IPS-NIHi7 (cell line): ENCODE measurements around the gene CARS2.
"Not testable (repeated sequence)": the region's sequence is repeated elsewhere in the genome, so short reads cannot be mapped to it uniquely, and the experiment has no call there.

Experiments used
- DNase-seq: peaks from one replicate; pipeline ENCODE4 v3.0.0; 2012; ENCODE audit warnings: mixed read lengths; ENCODE audit errors: extremely low spot score

Gene CARS2, protein sequence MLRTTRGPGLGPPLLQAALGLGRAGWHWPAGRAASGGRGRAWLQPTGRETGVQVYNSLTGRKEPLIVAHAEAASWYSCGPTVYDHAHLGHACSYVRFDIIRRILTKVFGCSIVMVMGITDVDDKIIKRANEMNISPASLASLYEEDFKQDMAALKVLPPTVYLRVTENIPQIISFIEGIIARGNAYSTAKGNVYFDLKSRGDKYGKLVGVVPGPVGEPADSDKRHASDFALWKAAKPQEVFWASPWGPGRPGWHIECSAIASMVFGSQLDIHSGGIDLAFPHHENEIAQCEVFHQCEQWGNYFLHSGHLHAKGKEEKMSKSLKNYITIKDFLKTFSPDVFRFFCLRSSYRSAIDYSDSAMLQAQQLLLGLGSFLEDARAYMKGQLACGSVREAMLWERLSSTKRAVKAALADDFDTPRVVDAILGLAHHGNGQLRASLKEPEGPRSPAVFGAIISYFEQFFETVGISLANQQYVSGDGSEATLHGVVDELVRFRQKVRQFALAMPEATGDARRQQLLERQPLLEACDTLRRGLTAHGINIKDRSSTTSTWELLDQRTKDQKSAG

DNA sequence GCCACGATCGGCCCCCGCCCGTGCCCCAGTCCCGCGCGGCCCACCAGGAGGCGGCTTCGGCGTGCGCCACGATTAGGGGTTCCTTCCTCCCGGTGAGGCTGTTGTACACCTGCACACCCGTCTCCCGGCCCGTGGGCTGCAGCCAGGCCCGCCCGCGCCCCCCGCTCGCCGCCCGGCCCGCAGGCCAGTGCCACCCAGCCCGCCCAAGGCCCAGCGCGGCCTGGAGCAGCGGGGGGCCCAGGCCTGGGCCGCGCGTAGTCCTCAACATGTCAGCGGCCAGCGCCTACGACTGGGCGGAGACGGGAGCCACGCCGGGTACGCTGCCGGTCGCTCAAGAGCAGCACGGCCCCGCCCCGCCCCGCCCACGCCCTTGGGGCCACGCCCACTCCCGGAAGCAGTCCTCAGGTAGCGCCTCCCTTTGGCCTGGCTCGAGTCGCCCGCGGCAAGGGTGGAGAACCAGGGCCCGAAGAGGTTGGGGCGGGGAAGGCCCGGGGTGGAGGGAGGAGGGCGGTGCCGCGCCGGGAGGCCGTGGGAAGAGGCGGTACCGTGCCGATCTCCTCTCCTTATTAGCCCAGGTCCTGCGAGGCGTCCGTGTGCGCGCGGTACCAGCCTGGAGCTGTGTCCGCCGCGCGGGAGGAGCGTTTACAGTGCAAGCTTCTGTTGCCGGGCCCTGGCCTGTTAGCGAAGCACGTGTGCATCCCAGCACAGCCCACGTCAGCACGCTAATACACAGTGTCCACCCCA, at the start of gene CARS2:
TSS of gene CARS2 (minus strand) at position 291 of the 744 bp plus-strand sequence. CDS start at position 268, 23 bp downstream.
- DNase-seq = peak; percentile 96

DNA sequence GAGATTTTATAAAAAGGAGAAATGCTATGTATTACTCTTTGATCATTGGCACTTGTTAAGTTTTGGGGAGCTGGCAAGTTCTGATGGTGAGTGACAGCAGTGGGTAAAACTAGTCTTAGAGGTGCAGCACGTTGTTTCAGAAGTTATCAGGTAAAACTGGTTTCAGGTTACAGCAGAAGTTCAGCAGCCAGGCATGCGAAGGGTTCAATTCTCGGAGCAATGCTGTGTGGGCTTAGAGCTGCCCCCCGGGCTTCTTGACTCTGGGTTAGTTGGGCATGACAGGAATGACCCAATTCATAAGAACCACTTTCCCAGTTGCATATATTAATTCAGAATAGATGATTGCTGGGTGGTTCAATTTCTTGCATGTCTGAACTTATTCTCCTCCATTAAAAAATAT, 42.4 kb upstream of the CARS2 start:
- DNase-seq = no peak

DNA sequence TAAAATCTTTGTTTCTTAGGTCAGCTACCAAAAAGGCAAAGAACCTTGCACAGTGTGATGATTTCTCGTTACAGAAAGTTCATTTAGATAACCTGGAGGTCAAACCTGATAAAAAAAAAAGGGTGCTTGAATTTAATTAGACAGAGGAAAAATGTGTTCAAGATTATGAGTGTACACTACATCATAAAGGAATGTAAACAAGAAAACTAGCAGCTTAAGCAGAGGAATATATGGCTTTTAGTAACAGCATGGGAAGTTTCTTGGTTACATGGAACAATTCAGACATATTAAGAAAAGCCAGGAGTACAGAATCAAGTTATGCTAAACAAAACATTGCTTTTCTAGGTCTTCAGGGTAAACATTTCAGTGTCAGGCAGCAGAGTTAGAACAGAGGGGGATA, 40.5 kb upstream of the CARS2 start:
- no peak for DNase-seq

DNA sequence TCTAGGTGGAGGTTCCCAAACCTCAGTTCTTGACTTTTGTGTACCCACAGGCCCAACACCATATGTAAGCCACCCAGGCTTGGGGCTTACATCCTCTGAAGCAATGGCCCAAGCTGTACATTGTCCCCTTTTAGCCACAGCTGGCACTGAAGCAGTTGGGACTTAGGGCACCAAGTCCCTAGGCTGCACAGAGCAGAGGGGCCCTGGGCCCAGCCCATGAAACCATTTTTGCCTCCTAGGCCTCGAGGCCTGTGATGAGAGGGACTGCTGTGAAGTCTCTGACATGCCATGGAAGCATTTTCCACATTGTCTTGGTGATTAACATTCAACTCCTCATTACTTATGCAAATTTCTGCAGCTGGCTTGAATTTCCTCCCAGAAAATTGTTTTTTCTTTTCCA, 37.8 kb upstream of the CARS2 start:
- DNase-seq = no peak

DNA sequence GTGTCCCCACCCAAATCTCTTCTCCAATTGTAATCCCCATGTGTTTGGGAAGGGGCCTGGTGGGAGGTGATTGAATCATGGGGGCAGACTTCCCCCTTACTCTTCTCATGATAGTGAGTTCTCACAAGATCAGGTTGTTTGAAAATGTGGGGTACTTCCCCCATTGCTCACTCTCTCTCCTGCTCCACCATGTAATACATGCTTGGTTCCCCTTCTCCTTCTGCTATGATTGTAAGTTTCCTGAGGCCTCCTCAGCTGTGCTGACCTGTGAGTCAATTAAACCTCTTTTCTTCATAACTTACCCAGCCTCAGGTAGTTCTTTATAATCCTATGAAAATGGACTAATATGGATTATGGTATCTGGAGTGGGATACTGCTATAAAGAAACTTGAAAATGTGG, 31.6 kb upstream of the CARS2 start:
- no peak for DNase-seq

DNA sequence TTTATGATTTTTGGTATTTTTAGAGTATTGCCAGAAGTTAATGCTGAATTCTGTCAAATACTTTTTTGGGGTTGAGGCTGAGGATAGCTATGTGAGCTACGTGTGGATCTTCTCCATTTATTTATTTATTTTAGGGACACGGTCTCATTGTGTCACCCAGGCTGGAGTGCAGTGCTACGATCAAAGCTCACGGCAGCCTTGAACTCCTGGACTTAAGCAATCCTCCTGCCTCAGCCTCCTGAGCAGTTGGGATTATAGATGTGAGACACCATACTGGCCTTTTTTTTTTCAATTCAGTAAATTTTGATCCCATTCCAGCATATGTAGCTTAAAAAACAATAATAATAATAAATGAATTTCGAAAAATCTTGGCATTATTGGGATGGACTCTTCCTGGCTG, 28.6 kb upstream of the CARS2 start:
- DNase-seq = no peak

DNA sequence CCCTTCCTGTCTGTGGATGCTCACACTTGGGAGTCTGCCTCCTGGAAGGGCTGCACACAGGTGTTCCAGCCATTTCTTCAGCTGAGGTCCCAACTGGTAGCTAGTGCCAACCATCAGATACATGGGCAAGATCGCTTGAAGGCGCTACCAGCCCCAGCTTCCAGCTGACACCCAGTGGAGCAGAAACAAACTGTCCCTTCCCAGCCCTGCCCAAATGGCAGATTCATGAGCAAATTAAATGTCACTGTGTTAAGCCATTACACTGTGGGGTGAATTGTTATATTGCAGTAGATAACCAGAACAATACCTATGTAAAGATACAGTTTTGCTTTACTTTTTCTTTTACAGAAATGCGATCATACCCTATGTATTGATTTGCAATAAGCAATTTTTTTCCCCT, 25.2 kb upstream of the CARS2 start:
- no peak for DNase-seq

DNA sequence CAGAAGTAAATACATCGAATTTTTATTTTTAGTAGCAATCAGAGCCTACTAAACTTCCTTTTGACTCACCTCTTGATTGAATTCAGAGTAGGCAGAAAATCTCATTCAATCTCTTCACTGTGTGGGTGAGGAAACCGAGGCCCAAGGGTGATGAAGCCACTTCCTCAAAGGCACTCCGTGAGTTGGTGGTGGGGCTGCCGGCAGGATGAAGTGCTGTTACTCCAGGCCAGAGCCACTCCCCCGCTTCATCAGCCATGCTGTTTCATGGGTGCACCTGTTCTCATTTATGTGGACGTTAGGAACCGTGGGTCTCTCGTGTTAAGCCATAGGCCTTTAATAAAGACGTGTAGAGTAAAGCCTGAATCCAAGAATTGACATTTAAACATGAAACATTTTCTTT, 20.8 kb upstream of the CARS2 start:
- no peak for DNase-seq

DNA sequence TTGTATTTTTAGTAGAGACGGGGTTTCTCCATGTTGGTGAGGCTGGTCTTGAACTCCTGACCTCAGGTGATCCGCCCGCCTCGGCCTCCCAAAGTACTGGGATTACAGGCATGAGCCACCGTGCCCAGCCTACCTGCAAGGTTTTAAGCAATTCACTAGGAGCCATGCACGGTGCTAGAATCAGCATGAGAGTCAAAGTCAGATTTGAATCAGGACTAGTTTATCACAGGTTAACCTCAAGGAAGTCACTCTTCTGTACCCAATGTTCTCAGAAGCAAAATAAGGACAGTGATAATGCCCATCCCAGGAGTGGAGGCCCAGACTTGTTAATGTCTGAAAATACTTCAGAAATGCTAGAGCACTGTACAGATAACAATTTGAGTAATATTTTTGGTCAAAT, 20.2 kb upstream of the CARS2 start:
- DNase-seq = not testable (repeated sequence)

DNA sequence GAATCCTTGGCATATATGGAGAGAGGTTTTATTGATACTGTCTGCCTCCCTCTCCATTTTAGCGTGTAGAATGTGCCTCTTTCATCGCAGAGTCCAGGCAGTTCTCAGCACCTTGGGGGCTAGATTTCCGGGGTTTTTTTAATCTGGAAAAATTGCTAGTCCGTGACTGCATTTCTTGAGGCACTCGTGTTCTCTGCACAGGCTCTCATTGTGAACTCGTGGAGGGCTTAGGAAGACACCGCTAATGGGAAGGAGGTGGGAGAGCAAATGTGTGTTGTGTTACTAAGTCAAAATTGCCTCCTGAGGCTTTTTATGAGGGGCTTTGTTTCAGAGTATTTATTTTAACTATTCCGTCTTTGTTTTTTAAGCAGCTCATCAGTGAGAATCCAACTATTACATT, 17.7 kb upstream of the CARS2 start:
- no peak for DNase-seq

DNA sequence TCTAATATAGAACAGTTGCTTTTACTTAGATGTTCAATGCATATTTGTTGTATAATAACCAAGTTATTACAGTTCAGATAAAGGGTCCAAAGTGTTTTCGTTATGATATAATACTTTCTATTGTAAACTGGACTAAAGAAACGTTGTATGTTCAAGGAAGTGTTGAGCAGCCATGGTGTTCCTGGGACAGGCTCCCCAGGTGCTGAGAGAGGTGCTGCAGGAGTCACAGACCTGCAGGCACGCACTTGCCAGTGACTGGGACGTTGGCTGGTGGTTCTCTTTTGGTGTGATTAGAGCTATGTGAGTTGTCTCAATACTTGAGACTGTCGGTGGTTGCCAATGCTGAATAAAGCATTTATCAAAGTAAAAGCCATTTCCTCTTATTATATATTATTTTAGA, 17.1 kb upstream of the CARS2 start:
- no peak for DNase-seq

DNA sequence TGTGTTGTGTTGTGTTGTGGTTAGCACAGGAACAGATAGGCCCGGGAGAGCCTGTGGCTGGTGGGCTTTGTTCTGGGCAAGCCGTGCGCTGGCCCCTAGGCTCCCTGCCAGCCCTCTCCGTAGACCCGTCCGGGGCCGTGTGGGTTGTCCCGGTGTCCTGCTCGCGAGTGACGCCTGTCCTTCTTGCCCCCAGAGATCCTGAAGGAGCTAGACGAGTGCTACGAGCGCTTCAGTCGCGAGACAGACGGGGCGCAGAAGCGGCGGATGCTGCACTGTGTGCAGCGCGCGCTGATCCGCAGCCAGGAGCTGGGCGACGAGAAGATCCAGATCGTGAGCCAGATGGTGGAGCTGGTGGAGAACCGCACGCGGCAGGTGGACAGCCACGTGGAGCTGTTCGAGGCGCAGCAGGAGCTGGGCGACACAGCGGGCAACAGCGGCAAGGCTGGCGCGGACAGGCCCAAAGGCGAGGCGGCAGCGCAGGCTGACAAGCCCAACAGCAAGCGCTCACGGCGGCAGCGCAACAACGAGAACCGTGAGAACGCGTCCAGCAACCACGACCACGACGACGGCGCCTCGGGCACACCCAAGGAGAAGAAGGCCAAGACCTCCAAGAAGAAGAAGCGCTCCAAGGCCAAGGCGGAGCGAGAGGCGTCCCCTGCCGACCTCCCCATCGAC, 13.3 kb upstream of the CARS2 start:
- no peak for DNase-seq

DNA sequence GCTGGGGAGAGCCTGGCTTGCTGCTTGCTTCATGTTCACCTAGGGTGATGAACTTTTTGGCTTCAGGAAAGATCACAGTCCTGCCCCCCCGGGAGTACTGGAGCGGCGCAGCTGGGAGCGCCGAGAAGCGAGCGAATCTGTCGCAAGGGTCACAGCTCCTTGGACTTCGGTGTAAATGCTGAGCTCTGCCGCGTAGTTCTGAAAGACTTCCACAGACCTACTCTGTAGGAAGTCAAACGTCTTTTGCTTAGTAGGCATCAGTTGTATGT, 10.3 kb upstream of the CARS2 start:
- no peak for DNase-seq

DNA sequence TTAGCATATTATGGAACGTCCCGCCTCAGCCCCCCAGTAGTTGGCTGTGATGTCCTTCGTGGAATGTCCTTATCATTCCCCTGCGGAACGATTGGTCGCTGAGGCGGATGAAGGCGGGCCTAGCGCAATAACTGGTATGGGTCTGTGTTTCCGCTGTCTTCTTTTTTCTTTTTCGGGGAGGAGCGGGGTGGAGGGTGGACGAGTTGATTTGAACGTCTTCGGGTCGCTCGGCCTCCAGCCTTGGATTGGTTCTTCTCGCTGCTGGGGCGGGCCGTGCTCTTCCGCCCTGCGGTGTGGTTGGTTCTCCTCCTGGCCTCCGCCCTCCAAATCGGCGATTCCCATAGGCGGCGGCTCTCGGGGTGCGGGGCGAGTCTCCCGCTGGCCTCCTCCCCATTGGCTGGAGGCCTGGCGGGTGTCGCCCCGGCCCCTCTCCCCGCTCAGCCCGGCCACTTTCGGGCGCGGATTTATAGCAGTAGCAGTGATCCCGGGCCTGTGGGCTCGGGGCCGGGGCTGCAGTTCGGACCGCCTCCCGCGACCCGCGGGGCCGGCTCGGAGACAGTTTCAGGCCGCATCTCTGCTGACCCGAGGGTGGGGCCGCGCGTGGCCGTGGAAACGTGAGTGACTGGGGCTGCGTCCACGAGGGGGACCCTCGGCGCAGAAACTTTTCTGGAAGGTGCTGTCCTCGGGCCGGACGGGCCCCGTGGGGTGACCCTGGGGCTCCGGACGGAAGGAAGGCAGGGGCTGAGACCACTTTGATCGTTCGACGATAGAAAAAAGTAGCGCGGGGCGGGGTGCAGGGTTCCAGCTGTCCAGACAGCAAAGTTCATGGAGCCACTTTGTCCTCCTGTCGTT, 9.7 kb upstream of the CARS2 start:
- DNase-seq = peak; percentile 98

DNA sequence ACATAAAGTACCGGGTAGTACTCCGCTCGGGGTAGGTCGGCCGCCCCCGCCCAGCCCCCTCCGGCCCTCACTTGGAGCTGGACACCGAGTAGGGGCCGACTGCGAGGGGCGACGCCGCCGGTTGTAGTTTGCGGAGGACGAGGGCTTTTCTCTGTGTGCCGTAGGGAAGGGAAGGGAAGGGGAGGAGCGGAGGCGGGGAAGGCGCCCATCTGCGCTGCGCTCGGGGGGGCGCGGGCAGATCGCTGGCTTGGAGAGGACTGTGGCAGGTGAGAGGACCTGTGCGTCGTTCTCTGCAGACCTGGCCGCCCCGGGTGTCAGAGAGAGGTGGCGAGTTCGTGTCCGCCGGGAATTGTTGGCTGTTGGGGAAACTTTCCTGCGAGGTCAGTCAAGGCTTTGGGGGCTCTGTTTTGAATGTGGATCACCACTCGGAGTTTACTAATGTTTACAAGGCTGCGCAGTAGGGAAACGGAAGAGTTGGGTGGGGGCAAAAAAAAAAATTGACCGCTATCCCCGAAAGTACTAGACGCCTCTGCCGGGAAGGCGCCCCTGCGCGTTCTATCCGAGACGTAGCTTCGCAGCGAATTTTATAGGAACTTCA, 9.0 kb upstream of the CARS2 start:
- no peak for DNase-seq

DNA sequence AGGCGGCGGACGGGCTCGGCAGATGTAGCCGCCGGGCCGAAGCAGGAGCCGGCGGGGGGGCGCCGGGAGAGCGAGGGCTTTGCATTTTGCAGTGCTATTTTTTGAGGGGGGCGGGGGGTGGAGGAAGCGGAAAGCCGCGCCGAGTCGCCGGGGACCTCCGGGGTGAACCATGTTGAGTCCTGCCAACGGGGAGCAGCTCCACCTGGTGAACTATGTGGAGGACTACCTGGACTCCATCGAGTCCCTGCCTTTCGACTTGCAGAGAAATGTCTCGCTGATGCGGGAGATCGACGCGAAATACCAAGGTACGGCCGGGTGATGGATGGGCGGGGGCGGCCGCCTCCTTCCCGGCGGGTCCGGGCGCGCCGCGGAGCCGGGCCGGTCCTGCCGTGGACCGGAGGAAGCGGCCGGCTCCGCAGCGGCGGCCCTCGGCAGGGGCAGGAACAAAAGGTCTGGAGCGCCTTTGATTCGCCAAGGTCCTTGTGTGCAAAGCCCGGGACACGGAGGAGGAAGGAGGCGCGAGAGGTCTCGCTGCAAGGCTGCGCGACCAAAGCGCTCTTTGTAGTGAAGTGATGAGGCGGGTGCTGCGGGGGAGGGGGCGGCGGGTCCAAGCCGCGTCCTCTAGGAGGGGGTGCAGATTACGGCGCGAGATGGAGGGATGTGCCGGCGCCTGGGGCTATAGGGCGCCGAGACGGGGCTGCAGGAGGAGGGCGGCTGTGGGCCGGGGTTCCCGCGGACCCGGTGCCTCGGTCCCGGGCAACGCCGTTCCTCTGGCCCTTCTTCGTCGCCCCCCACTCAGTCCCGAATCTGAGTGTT, 8.3 kb upstream of the CARS2 start:
- DNase-seq = no peak

DNA sequence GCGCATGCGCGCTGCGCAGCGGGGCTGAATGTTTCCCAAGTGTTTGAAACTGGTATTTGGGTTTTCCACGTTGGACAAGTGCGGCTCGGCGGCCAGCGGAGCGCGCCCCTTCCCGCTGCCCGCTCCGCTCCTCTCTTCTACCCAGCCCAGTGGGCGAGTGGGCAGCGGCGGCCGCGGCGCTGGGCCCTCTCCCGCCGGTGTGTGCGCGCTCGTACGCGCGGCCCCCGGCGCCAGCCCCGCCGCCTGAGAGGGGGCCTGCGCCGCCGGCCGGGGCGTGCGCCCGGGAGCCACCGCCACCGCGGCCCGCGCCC, 7.7 kb upstream of the CARS2 start, which contains the start of gene ING1:
TSS of gene ING1 (plus strand) at position 59 of the 311 bp plus-strand sequence. CDS start 450 bp downstream, outside the sequence.
- DNase-seq = no peak

DNA sequence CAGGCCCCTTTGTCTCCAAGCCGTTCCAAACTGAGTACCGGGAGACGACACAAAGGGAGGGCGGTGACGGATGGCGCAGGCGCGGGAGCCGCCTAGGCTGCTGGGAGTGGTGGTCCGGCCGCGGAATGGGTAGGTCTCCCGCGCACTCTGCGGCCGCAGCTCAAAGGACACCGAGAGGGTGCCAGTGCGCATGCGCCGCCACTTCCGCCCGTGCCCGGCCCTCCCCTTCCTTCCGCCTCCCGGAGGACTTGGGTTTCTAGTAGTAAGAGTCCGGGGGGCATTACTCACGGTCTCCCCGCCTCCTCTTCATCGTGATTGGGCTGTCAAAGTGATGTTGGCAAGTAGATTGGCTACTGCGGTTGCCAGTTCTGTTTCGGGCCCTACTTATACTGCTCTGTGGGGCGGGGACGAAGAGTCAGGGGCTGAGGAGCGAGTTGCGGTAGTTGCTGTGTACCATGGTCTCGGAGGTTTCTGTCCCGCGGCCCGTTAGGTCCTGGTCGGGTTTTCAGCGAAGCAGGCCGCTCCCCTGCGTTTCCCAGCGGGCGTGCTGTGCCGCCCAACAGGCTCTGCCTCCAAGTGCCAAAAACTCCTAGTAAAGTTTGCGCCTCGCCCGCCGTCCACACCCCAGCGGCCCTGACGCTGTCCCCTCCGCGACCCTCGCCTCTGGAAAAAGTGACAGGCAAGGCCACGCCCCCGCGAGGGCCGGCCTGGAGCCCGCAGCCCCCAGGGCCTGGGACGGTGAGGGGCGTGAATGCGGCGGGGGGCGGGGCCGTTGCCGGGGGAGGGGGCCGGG, 7.1 kb upstream of the CARS2 start:
- peak; percentile 90 for DNase-seq

DNA sequence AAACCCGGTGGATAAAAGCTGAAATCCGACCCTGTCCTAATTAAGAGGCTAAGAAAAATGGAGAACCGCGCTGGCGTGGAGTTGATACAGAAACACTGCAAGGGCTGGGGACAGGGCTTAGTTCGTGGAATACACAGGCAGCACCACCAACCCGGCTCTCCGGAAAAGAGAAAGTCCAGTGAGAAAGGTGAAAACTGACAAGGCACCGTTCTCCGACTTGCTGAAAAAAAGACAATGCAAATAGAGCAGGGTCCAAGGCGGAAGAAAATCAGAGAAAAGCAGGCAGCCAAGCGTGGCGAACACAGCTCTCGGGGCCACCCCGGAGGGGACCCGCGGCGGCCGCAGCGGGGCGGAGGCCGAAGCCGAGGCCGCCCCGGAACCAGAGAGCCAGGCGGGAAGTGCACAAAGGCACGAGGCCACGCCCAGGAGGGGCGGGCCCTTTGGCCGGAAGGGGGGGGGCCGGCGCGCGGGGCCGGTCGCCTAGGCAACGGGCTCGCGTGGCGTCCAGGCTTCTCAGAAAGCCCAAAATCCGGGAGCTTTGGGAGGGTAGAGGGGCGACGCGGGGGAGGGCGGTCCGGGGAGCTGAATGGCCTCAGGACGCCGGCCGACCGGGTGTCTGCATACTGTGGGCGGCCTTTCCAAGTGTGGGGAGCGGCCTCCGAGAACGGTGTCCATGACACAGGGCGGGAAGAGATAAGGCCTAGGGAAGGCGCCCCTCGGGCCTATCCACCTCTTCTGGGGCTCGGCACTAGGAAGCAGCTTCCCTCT, 6.3 kb upstream of the CARS2 start:
- DNase-seq = peak; percentile 82
